HG03558 (cell line): ENCODE measurements around the gene MIS18BP1.
"Not testable (repeated sequence)": the region's sequence is repeated elsewhere in the genome, so short reads cannot be mapped to it uniquely, and the experiment has no call there.

ENCODE experiments used
- ATAC-seq: cut with Tn5 transposase; IDR thresholded peaks from one replicate; pipeline ENCODE4 v1.9.1; 2021; ENCODE audit warnings: moderate number of reproducible peaks; ENCODE audit not compliant: unreplicated experiment; ENCODE audit errors: extremely low read depth

MIS18BP1 gene

GRCh38 chr14:45247427-45247826 lies 5.6 kb downstream of the MIS18BP1 start:
- no peak for ATAC-seq

GRCh38 chr14:45246691-45247090 lies 6.3 kb downstream of the MIS18BP1 start:
- ATAC-seq, result no peak

GRCh38 chr14:45246151-45246550 lies 6.9 kb downstream of the MIS18BP1 start:
- ATAC-seq, result no peak

- ATAC-seq, result no peak
Observed at GRCh38 chr14:45242706-45243105, 10.3 kb downstream of the MIS18BP1 start.

- ATAC-seq, result no peak
Observed at GRCh38 chr14:45238988-45239387, 14.0 kb downstream of the MIS18BP1 start.

GRCh38 chr14:45227566-45227965 lies 25.4 kb downstream of the MIS18BP1 start:
- no peak for ATAC-seq

- no peak for ATAC-seq
Observed at GRCh38 chr14:45222485-45223262, 30.3 kb downstream of the MIS18BP1 start.

- not testable (repeated sequence) for ATAC-seq
Observed at GRCh38 chr14:45214341-45214740, 38.7 kb downstream of the MIS18BP1 start.

GRCh38 chr14:45213716-45214115 lies 39.3 kb downstream of the MIS18BP1 start:
- not testable (repeated sequence) for ATAC-seq

GRCh38 chr14:45212231-45212630 lies 40.8 kb downstream of the MIS18BP1 start:
- no peak for ATAC-seq

GRCh38 chr14:45211295-45211694 lies 41.7 kb downstream of the MIS18BP1 start:
- ATAC-seq, result no peak

GRCh38 chr14:45210159-45210558 lies 42.8 kb downstream of the MIS18BP1 start:
- ATAC-seq, result no peak

GRCh38 chr14:45204241-45204640 lies 48.8 kb downstream of the MIS18BP1 start:
- no peak for ATAC-seq

- ATAC-seq, result peak; percentile 43
Observed at GRCh38 chr14:45201905-45202304, 51.1 kb downstream of the MIS18BP1 start.

- ATAC-seq, result no peak
Observed at GRCh38 chr14:45199230-45199629, 53.8 kb downstream of the MIS18BP1 start.

- ATAC-seq, result no peak
Observed at GRCh38 chr14:45198551-45198950, 54.5 kb downstream of the MIS18BP1 start.

- ATAC-seq, result no peak
Observed at GRCh38 chr14:45194964-45195363, 58.0 kb downstream of the MIS18BP1 start.

- no peak for ATAC-seq
Observed at GRCh38 chr14:45185100-45185814, 67.7 kb downstream of the MIS18BP1 start.

- no peak for ATAC-seq
Observed at GRCh38 chr14:45181806-45182205, 71.2 kb downstream of the MIS18BP1 start.

- no peak for ATAC-seq
Observed at GRCh38 chr14:45181329-45181728, 71.7 kb downstream of the MIS18BP1 start.

- no peak for ATAC-seq
Observed at GRCh38 chr14:45177076-45177475, 75.9 kb downstream of the MIS18BP1 start.

- ATAC-seq, result no peak
Observed at GRCh38 chr14:45169906-45170305, 83.1 kb downstream of the MIS18BP1 start.
